Breast epithelium (tissue), 4 donors: Measurements from ENCODE around the gene SRSF4. TPM values are rescaled to one million over a fixed set of nuclear protein-coding genes. Genes with fewer than 3 reads are reported as not detected.
A peak's percentile ranks its signal among the peaks of the same experiment; 100 is the strongest.

ENCODE experiments used
- DNase-seq, 2 donors: peaks; one replicate each; pipeline ENCODE4 v3.0.0-alpha.2; 2019; ENCODE audit warnings: low spot score in 2 of 2
- H3K27ac ChIP-seq, 2 donors: fragments of 200-600 bp; sonication (generic) in 1 of 2; one replicate each; pipeline ENCODE4 v1.5.1; 2016 to 2019; ENCODE audit warnings: mild to moderate bottlenecking in 1 of 2
- H3K27me3 ChIP-seq, 2 donors: fragments of 200-600 bp; sonication (generic) in 1 of 2; one replicate each; pipeline versions ENCODE4 v1.5.1 to v1.6.0; 2017 to 2019; ENCODE audit warnings: control low read depth in 1 of 2, mild to moderate bottlenecking in 1 of 2
- H3K36me3 ChIP-seq: fragments of 200-600 bp; one replicate; pipeline ENCODE4 v1.5.1; 2019
- H3K4me1 ChIP-seq, 2 donors: fragments of 200-600 bp; sonication (generic); one replicate each; pipeline ENCODE4 v1.5.1; 2016 to 2019; ENCODE audit warnings: control low read depth in 1 of 2
- H3K4me3 ChIP-seq, 3 donors: fragments of 200-600 bp; sonication (generic); 1 replicate in 2 of 3; 2 replicates in 1 of 3; pipeline ENCODE4 v1.5.1; 2016 to 2019; ENCODE audit warnings: mild to moderate bottlenecking in 3 of 3, moderate library complexity in 2 of 3
- H3K9me3 ChIP-seq, 2 donors: fragments of 200-600 bp; sonication (generic) in 1 of 2; one replicate each; pipeline ENCODE4 v1.5.1; 2016 to 2019; ENCODE audit warnings: control low read depth in 1 of 2
- CTCF ChIP-seq, 3 donors: fragments of 450-650 bp; IDR thresholded peaks; one replicate each; pipeline ENCODE4 v1.5.1; 2016 to 2017; ENCODE audit warnings: antibody characterized with exemption in 3 of 3, mild to moderate bottlenecking in 3 of 3, moderate library complexity in 3 of 3
- POLR2A ChIP-seq: fragments of 450-650 bp; IDR thresholded peaks from one replicate; pipeline ENCODE4 v1.6.1; 2016; ENCODE audit warnings: antibody characterized with exemption, mild to moderate bottlenecking, moderate library complexity
- POLR2AphosphoS5 ChIP-seq, 3 donors: sonication (generic); formaldehyde crosslinking; IDR thresholded peaks; one replicate each; pipeline ENCODE4 v1.6.1; 2017; ENCODE audit warnings: antibody characterized with exemption in 3 of 3
- intact Hi-C: fragments of 100-400 bp; cut with DNase I; formaldehyde crosslinking; loops from one replicate; pipeline ENCODE4 v1.15.1; 2023; ENCODE audit warnings: low total_unique reads
- total RNA-seq, 3 donors: library from RNA; depleted of rRNA; stranded (reverse); fragments of >200 nt; gene quantifications; one replicate each; pipeline ENCODE4 v1.1.0, GENCODE V29; 2016

Gene SRSF4
- total RNA-seq, 3 donors from 2014 or later: 79.7 to 86.2 (median 85.2) TPM

GRCh38 chr1:29129916-29130315, 51.8 kb downstream of the SRSF4 start:
- intact Hi-C loops: no loop called here
- Histone ChIP-seq H3K27me3 (no peaks in the 10 kb centered on the region), H3K27ac (no peak overlapping the region), H3K9me3 (no peaks in the 10 kb centered on the region), H3K36me3 (no peaks in the 10 kb centered on the region), H3K4me1 (no peaks in the 10 kb centered on the region), H3K4me3 (no peak overlapping the region)
- no peak for TF ChIP-seq POLR2A
- TF ChIP-seq POLR2AphosphoS5 (IDR thresholded peaks at IDR 0.05): no peak
- no peak for TF ChIP-seq CTCF (IDR thresholded peaks at IDR 0.05)
- DNase-seq: no peak

GRCh38 chr1:29128739-29129138, 53.0 kb downstream of the SRSF4 start:
- TF ChIP-seq CTCF (IDR thresholded peaks at IDR 0.05): no peak
- TF ChIP-seq POLR2AphosphoS5 (IDR thresholded peaks at IDR 0.05): no peak
- no peak for TF ChIP-seq POLR2A
- Histone ChIP-seq H3K36me3 (no peaks in the 10 kb centered on the region), H3K27ac (no peak overlapping the region)

GRCh38 chr1:29126198-29126597, 55.5 kb downstream of the SRSF4 start:
- Histone ChIP-seq H3K4me1 (peaks cover 0 to 6% of the 10 kb centered on the region in 2 donors), H3K9me3 (no peaks in the 10 kb centered on the region), H3K27ac (peak overlapping the region in 1 of 2 donors; percentile 94), H3K4me3 (no peak overlapping the region), H3K36me3 (no peaks in the 10 kb centered on the region), H3K27me3 (peaks cover 0 to 11% of the 10 kb centered on the region in 2 donors)
- intact Hi-C loops: no loop called here
- no peak for DNase-seq
- TF ChIP-seq CTCF (IDR thresholded peaks at IDR 0.05) (no peak), POLR2AphosphoS5 (IDR thresholded peaks at IDR 0.05) (no peak), POLR2A (no peak)

More at GRCh38 chr1:29128739-29129138, 53.0 kb downstream of the SRSF4 start:
- intact Hi-C loops: no loop called here
- H3K4me1 ChIP-seq: no peaks in the 10 kb centered on the region
- H3K27me3 ChIP-seq: no peaks in the 10 kb centered on the region
- H3K4me3 ChIP-seq: no peak overlapping the region
- DNase-seq: no peak
- H3K9me3 ChIP-seq: no peaks in the 10 kb centered on the region

GRCh38 chr1:29125788-29126187, 55.9 kb downstream of the SRSF4 start:
- no peak for DNase-seq
- intact Hi-C loops: no loop called here
- H3K27me3 ChIP-seq: peaks cover 0 to 13% of the 10 kb centered on the region in 2 donors
- TF ChIP-seq CTCF (IDR thresholded peaks at IDR 0.05) (no peak), POLR2A (no peak), POLR2AphosphoS5 (IDR thresholded peaks at IDR 0.05) (no peak)
- H3K27ac ChIP-seq: peak overlapping the region; percentile 93 to 94
- H3K4me1 ChIP-seq: peaks cover 0 to 6% of the 10 kb centered on the region in 2 donors
- no peaks in the 10 kb centered on the region for H3K9me3 ChIP-seq
- H3K4me3 ChIP-seq: peak overlapping the region in 1 of 3 donors; percentile 68
- H3K36me3 ChIP-seq: no peaks in the 10 kb centered on the region

- intact Hi-C loops: no loop called here
- no peaks in the 10 kb centered on the region for H3K36me3 ChIP-seq
- H3K4me3 ChIP-seq: peak overlapping the region; percentile 61 to 79 (median 68)
- DNase-seq: no peak
- no peak for TF ChIP-seq POLR2A
- peaks cover 0 to 13% of the 10 kb centered on the region in 2 donors for H3K27me3 ChIP-seq
- H3K9me3 ChIP-seq: no peaks in the 10 kb centered on the region
- peak overlapping the region; percentile 93 to 94 for H3K27ac ChIP-seq
- peaks cover 0 to 6% of the 10 kb centered on the region in 2 donors for H3K4me1 ChIP-seq
These were observed 56.5 kb downstream of the SRSF4 start for GRCh38 chr1:29125237-29125641.
